H1 (cell line): ENCODE data around the gene PTEN. TPM values are rescaled to one million over a fixed set of nuclear protein-coding genes. Genes with fewer than 3 reads are reported as not detected.

ENCODE experiments used
- CHD1 ChIP-seq: IDR thresholded peaks from 2 replicates; pipeline ENCODE4 v1.6.1; 2012; ENCODE audit warnings: low read depth, low read length, improper control_type of control experiment
- CHD7 ChIP-seq: fragments of 300-600 bp; sonication (generic); IDR thresholded peaks from 2 replicates; pipeline ENCODE4 v1.7.1; 2012; ENCODE audit warnings: low read length, moderate library complexity, mild to moderate bottlenecking, inconsistent platforms; ENCODE audit not compliant: insufficient replicate concordance
- HDAC6 ChIP-seq: IDR thresholded peaks from one replicate; pipeline ENCODE4 v1.7.1; 2012; ENCODE audit warnings: low read depth, mild to moderate bottlenecking, inconsistent platforms, low read length, moderate library complexity
- RFX5 ChIP-seq: IDR thresholded peaks from 2 replicates; pipeline ENCODE4 v1.6.1; 2011; ENCODE audit warnings: low read depth, low read length, improper control_type of control experiment, borderline replicate concordance
- SIN3A ChIP-seq, 2 experiments: IDR thresholded peaks in 1 of 2; conservative IDR thresholded peaks in 1 of 2; 2 replicates each; pipeline ENCODE4 v1.6.1; 2011 to 2012; ENCODE audit warnings: low read length in 2 of 2, improper control_type of control experiment in 1 of 2, low read depth in 1 of 2, mild to moderate bottlenecking in 1 of 2
- SP4 ChIP-seq: IDR thresholded peaks from 2 replicates; pipeline ENCODE4 v1.6.1; 2012; ENCODE audit warnings: low read length, inconsistent platforms
- SRF ChIP-seq: IDR thresholded peaks from 2 replicates; pipeline ENCODE4 v1.6.1; 2011; ENCODE audit warnings: mild to moderate bottlenecking, low read depth, low read length, moderate library complexity
- TEAD4 ChIP-seq: IDR thresholded peaks from 2 replicates; pipeline ENCODE4 v1.6.1; 2012; ENCODE audit warnings: low read depth, low read length, inconsistent platforms, mixed read lengths
- polyA plus RNA-seq, 7 experiments: library from polyadenylated mRNA; depleted of rRNA in 3 of 7; stranded (reverse) in 5 of 7; unstranded in 2 of 7; fragments of >200 nt in 5 of 7; fragments of 200-250 nt in 2 of 7; gene quantifications; 1 replicate in 5 of 7; 2 replicates in 1 of 7; 4 replicates in 1 of 7; pipeline versions ENCODE4 v1.2.1 to v1.2.3, GENCODE V29; 2011 to 2013; ENCODE audit warnings: missing spikeins in 2 of 7, mixed read lengths in 2 of 7
- total RNA-seq: library from RNA; stranded (reverse); fragmentation: NEBNext Ultra II Directional; extraction: Animal tissue kit (Norgen Biotek cat#: 25700); gene quantifications from 2 replicates; pipeline ENCODE4 v1.2.1, GENCODE V29; 2021

The PTEN gene
- total and polyA plus RNA-seq, 2 of the 8 experiments (the other 6 are each of a cell fraction or from before 2014, with no cell fraction given): 6.3 to 48.7 TPM

- no peak for TF ChIP-seq CHD7
- no peak for TF ChIP-seq TEAD4
- TF ChIP-seq HDAC6: no peak
- TF ChIP-seq SIN3A (conservative IDR thresholded peaks at IDR 0.05 in 1 of 2, IDR thresholded peaks at IDR 0.05 in 1 of 2; ENCODE audit: low read depth in 1 of 2, low read length in 2 of 2): no peak
- TF ChIP-seq SRF: no peak
- TF ChIP-seq CHD1: no peak
- no peak for TF ChIP-seq RFX5
- no peak for TF ChIP-seq SP4
Measured at GRCh38 chr10:87976101-87976743, 112.8 kb downstream of the PTEN start (continued).
